GM12874 (cell line): ENCODE measurements around the gene DLX1.

ENCODE experiments used
- CTCF ChIP-seq: IDR thresholded peaks from 2 replicates; pipeline ENCODE4 v1.5.1; 2011; ENCODE audit warnings: low read depth, mild to moderate bottlenecking, control low read depth, low read length, moderate library complexity; ENCODE audit not compliant: insufficient read depth

DLX1 gene

DNA sequence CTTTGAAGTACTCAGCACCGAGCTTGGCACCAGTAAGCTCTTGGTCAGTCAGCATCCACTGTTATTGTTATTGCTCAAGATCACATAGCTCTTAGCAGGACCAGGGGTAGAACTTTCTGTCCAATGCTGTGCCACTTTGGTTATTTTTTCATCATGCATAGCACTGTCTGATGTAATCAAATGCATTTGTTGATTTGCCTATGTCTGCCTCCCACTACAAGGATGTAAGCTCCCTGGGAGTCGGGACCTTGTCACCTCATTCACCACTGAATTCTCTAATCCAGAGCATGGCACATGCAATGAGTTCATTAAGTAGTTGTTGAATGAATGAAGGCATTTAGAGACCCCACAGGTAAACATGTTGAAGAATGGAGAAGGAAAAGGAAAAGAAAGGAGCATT lies 29.0 kb upstream of the DLX1 start:
- TF ChIP-seq CTCF: no peak

- TF ChIP-seq CTCF: no peak
These were observed 26.6 kb upstream of the DLX1 start for GRCh38 chr2:172058660-172059059.

DNA sequence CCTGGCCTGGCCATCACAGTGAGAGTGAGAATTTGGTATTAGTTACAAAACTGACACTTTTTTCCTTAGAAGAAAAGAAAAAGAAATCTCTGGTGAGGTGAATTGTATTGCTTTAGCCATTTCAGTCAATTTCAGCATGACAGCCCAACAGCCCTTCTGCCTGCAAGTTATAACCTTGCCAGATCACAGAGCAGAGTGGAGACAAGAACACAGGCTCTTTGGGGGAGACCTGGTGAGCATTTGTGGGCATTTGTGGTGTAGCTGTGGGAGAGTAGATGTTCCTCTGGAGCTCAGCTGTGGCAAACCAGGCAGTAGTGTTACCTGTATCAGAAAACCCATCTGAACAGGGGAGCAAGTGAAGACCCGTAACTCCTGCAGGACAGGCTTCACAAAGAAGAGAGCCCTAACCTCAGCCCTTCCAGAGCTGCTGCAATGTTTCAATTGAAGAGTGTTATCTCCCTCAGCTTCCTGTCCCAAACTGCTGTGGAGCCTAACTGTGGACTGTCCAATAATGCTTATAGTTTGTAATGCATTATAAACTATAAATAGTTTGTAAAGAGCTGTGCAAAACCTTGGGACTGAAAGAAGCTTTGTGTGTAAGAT lies 22.8 kb upstream of the DLX1 start:
- no peak for TF ChIP-seq CTCF

- no peak for TF ChIP-seq CTCF
These were observed 21.9 kb upstream of the DLX1 start for GRCh38 chr2:172063446-172063845.

DNA sequence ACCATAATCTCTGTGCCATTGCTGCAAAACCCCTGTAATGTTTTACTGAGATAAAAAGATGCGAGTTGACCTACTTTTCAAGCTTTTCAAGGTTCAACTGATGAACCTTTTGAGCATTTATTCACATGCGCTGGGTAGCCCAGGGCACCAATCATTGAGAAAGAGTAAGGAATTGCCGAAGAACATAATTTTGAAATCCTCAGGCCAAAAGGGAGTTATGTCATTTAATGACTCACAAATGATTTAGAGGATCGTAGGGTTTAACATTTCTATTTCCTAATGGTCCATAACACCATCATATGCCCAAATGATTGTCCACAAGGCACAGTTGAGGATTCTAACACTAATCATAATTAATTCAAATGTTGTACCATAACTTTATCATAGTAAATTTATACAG lies 20.2 kb upstream of the DLX1 start:
- TF ChIP-seq CTCF: no peak

- no peak for TF ChIP-seq CTCF
These were observed 18.9 kb upstream of the DLX1 start for GRCh38 chr2:172066394-172066886.

- TF ChIP-seq CTCF: no peak
These were observed 14.4 kb upstream of the DLX1 start for GRCh38 chr2:172070936-172071335.
